ENCODE data around the gene CGGBP1. TPM values are rescaled to one million over a fixed set of nuclear protein-coding genes. Genes with fewer than 3 reads are reported as not detected.
"Not testable (repeated sequence)": the region's sequence is repeated elsewhere in the genome, so short reads cannot be mapped to it uniquely, and the experiment has no call there.

CGGBP1 gene
- total RNA-seq, 4 donors from 2014 or later, result 61.1 to 75.9 (median 62.6) TPM

- Histone ChIP-seq H3K4me1 (peaks cover 0 to 3% (median 0%) of the 10 kb centered on the region in 4 donors), H3K9me3 (no peaks in the 10 kb centered on the region), H3K27ac (no peak overlapping the region), H3K27me3 (no peaks in the 10 kb centered on the region), H3K4me3 (no peak overlapping the region), H3K36me3 (no peaks in the 10 kb centered on the region)
- DNase-seq, result no peak
- TF ChIP-seq POLR2A (IDR thresholded peaks at IDR 0.05) (no peak), CTCF (IDR thresholded peaks at IDR 0.05) (no peak)
Measured at GRCh38 chr3:88030210-88030609, 28.6 kb downstream of the CGGBP1 start.

GRCh38 chr3:88028876-88029275 lies 29.9 kb downstream of the CGGBP1 start:
- no peak overlapping the region for H3K27ac ChIP-seq
- peaks cover 0 to 3% (median 0%) of the 10 kb centered on the region in 4 donors for H3K4me1 ChIP-seq
- no peak overlapping the region for H3K4me3 ChIP-seq
- H3K9me3 ChIP-seq, result no peaks in the 10 kb centered on the region
- H3K36me3 ChIP-seq, result no peaks in the 10 kb centered on the region
- no peaks in the 10 kb centered on the region for H3K27me3 ChIP-seq
- no peak for DNase-seq
- TF ChIP-seq CTCF (IDR thresholded peaks at IDR 0.05) (no peak), POLR2A (IDR thresholded peaks at IDR 0.05) (no peak)

GRCh38 chr3:88025001-88025552 lies 33.7 kb downstream of the CGGBP1 start:
- Histone ChIP-seq H3K4me3 (no peak overlapping the region), H3K9me3 (no peaks in the 10 kb centered on the region), H3K27ac (no peak overlapping the region), H3K27me3 (no peaks in the 10 kb centered on the region), H3K36me3 (no peaks in the 10 kb centered on the region), H3K4me1 (no peaks in the 10 kb centered on the region)
- DNase-seq, result no peak
- TF ChIP-seq POLR2A (IDR thresholded peaks at IDR 0.05) (no peak), CTCF (IDR thresholded peaks at IDR 0.05) (no peak)

- DNase-seq, result no peak
- no peaks in the 10 kb centered on the region for H3K4me1 ChIP-seq
- H3K36me3 ChIP-seq, result no peaks in the 10 kb centered on the region
- H3K27ac ChIP-seq, result no peak overlapping the region
- H3K27me3 ChIP-seq, result no peaks in the 10 kb centered on the region
- TF ChIP-seq POLR2A (IDR thresholded peaks at IDR 0.05) (no peak), CTCF (IDR thresholded peaks at IDR 0.05) (no peak)
- H3K9me3 ChIP-seq, result no peaks in the 10 kb centered on the region
- H3K4me3 ChIP-seq, result no peak overlapping the region
Measured at GRCh38 chr3:88019024-88019423, 39.8 kb downstream of the CGGBP1 start.

GRCh38 chr3:88015656-88016055 lies 43.1 kb downstream of the CGGBP1 start:
- H3K4me1 ChIP-seq, DNase-seq: not testable (repeated sequence)

GRCh38 chr3:88013592-88013991 lies 45.2 kb downstream of the CGGBP1 start:
- Histone ChIP-seq H3K36me3 (no peaks in the 10 kb centered on the region), H3K27ac (no peak overlapping the region), H3K4me3 (no peak overlapping the region), H3K4me1 (no peaks in the 10 kb centered on the region), H3K27me3 (no peaks in the 10 kb centered on the region), H3K9me3 (no peaks in the 10 kb centered on the region)
- no peak for DNase-seq
- TF ChIP-seq POLR2A (IDR thresholded peaks at IDR 0.05) (no peak), CTCF (IDR thresholded peaks at IDR 0.05) (no peak)

More at GRCh38 chr3:88015656-88016055, 43.1 kb downstream of the CGGBP1 start:
- not testable (repeated sequence) for H3K4me3 ChIP-seq, H3K27ac ChIP-seq, H3K36me3 ChIP-seq, H3K9me3 ChIP-seq, H3K27me3 ChIP-seq
